HepG2 (cell line): Measurements from ENCODE around the gene CD6. TPM values are rescaled to one million over a fixed set of nuclear protein-coding genes. Genes with fewer than 3 reads are reported as not detected.

Source experiments
- CEBPB ChIP-seq: IDR thresholded peaks from 2 replicates; pipeline ENCODE4 v1.6.1; 2011; ENCODE audit warnings: low read depth, low read length, improper control_type of control experiment, borderline replicate concordance
- HOXA9 ChIP-seq: sonication (generic); formaldehyde crosslinking; IDR thresholded peaks from 2 replicates; pipeline ENCODE4 v1.8.1; 2022; ENCODE audit warnings: missing genetic modification reagents, mild to moderate bottlenecking, moderate library complexity, borderline replicate concordance
- NFE2 ChIP-seq: sonication (generic); formaldehyde crosslinking; IDR thresholded peaks from 2 replicates; pipeline ENCODE4 v1.4.0; 2020; ENCODE audit warnings: missing genetic modification reagents
- RAD51 ChIP-seq: fragments of 450-650 bp; IDR thresholded peaks from 2 replicates; pipeline ENCODE4 v1.6.1; 2016; ENCODE audit warnings: borderline replicate concordance
- YY1 ChIP-seq: IDR thresholded peaks from 2 replicates; pipeline ENCODE4 v1.6.1; 2011; ENCODE audit warnings: low read length, low read depth, moderate library complexity, mild to moderate bottlenecking; ENCODE audit not compliant: insufficient read depth, insufficient replicate concordance
- ZNF790 ChIP-seq: sonication (generic); formaldehyde crosslinking; IDR thresholded peaks from 2 replicates; pipeline ENCODE4 v1.8.0; 2022; ENCODE audit warnings: missing genetic modification reagents, mild to moderate bottlenecking, borderline replicate concordance
- ZSCAN25 ChIP-seq: sonication (generic); formaldehyde crosslinking; IDR thresholded peaks from 2 replicates; pipeline ENCODE4 v1.8.0; 2022; ENCODE audit warnings: mild to moderate bottlenecking, missing genetic modification reagents
- polyA plus RNA-seq, 8 experiments: library from polyadenylated mRNA; depleted of rRNA in 3 of 8; stranded (reverse) in 7 of 8; unstranded in 1 of 8; fragments of >200 nt; fragmentation: Illumina TruSeq in 4 of 8; extraction: Trizol in 4 of 8; gene quantifications; 2 replicates each; pipeline versions ENCODE4 v1.2.1 to v1.2.3, GENCODE V29; 2011 to 2016; ENCODE audit warnings: low read depth in 4 of 8, missing spikeins in 1 of 8, mixed read lengths in 1 of 8; ENCODE audit not compliant: insufficient read depth in 1 of 8
- total RNA-seq, 5 experiments: library from RNA; depleted of rRNA; stranded (reverse); fragments of >200 nt; fragmentation: Illumina TruSeq; extraction: Trizol; gene quantifications; 2 replicates each; pipeline ENCODE4 v1.2.3, GENCODE V29; 2016; ENCODE audit warnings: low read depth in 1 of 5
- TF ChIP-seq, protein P1 (sequence below): sonication (generic); formaldehyde crosslinking; IDR thresholded peaks from 2 replicates; pipeline ENCODE4 v1.4.0; 2020; ENCODE audit warnings: missing genetic modification reagents
- TF ChIP-seq, protein P2 (sequence below): sonication (generic); formaldehyde crosslinking; conservative IDR thresholded peaks from 2 replicates; pipeline ENCODE4 v1.5.0; 2020; ENCODE audit warnings: missing genetic modification reagents
- TF ChIP-seq, protein P3 (sequence below): sonication (generic); formaldehyde crosslinking; IDR thresholded peaks from 2 replicates; pipeline ENCODE4 v1.5.0; 2020; ENCODE audit warnings: missing genetic modification reagents
- TF ChIP-seq, protein P4 (sequence below): sonication (generic); formaldehyde crosslinking; IDR thresholded peaks from 2 replicates; pipeline ENCODE4 v1.4.0; 2020; ENCODE audit warnings: mild to moderate bottlenecking, missing genetic modification reagents, borderline replicate concordance

Gene CD6
- total and polyA plus RNA-seq, 2 of the 13 experiments (the other 11 are each of a cell fraction or from before 2014, with no cell fraction given): not detected

DNA sequence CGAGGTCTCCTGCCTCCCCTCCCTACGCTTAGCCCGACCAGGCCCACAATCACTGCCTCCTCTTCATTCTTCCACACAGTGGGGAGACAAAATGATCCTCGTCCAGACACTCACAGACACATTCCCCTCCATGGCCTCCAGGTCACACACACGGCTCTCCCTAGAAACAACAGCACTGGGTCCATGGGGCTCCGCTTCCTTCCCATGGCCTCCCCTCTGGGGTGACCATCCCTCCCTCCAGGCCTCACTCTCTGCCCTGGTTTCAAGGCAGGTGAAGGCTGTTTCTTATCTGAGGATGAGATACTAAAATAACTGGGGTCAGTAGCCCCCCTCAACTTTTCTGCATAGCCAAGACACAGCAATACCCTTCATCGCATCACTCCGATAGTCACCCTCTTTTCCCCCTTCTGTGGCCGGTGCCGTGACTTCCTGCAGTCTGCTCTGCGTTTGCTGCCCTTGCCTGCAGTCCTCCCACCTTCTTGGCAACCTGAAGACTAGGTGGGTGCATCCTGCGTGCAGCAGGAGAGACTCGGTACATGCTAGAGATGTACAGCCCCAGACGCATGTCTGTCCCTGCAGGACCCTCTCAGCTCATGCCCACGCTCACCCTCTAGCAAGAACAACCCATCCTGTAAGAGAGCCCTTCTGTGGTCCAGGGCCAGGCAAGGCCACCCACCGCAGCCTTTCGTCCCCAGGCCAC is 55.8 kb downstream of the CD6 start (continued):
- TF ChIP-seq, protein P1, sequence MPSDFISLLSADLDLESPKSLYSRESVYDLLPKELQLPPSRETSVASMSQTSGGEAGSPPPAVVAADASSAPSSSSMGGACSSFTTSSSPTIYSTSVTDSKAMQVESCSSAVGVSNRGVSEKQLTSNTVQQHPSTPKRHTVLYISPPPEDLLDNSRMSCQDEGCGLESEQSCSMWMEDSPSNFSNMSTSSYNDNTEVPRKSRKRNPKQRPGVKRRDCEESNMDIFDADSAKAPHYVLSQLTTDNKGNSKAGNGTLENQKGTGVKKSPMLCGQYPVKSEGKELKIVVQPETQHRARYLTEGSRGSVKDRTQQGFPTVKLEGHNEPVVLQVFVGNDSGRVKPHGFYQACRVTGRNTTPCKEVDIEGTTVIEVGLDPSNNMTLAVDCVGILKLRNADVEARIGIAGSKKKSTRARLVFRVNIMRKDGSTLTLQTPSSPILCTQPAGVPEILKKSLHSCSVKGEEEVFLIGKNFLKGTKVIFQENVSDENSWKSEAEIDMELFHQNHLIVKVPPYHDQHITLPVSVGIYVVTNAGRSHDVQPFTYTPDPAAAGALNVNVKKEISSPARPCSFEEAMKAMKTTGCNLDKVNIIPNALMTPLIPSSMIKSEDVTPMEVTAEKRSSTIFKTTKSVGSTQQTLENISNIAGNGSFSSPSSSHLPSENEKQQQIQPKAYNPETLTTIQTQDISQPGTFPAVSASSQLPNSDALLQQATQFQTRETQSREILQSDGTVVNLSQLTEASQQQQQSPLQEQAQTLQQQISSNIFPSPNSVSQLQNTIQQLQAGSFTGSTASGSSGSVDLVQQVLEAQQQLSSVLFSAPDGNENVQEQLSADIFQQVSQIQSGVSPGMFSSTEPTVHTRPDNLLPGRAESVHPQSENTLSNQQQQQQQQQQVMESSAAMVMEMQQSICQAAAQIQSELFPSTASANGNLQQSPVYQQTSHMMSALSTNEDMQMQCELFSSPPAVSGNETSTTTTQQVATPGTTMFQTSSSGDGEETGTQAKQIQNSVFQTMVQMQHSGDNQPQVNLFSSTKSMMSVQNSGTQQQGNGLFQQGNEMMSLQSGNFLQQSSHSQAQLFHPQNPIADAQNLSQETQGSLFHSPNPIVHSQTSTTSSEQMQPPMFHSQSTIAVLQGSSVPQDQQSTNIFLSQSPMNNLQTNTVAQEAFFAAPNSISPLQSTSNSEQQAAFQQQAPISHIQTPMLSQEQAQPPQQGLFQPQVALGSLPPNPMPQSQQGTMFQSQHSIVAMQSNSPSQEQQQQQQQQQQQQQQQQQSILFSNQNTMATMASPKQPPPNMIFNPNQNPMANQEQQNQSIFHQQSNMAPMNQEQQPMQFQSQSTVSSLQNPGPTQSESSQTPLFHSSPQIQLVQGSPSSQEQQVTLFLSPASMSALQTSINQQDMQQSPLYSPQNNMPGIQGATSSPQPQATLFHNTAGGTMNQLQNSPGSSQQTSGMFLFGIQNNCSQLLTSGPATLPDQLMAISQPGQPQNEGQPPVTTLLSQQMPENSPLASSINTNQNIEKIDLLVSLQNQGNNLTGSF (CRISPR knock-in tag): no peak
- TF ChIP-seq YY1 (no peak), CEBPB (no peak), HOXA9 (CRISPR knock-in tag) (no peak), NFE2 (no peak), ZNF790 (CRISPR knock-in tag) (no peak), RAD51 (no peak), ZSCAN25 (CRISPR knock-in tag) (no peak)
- TF ChIP-seq, protein P2, sequence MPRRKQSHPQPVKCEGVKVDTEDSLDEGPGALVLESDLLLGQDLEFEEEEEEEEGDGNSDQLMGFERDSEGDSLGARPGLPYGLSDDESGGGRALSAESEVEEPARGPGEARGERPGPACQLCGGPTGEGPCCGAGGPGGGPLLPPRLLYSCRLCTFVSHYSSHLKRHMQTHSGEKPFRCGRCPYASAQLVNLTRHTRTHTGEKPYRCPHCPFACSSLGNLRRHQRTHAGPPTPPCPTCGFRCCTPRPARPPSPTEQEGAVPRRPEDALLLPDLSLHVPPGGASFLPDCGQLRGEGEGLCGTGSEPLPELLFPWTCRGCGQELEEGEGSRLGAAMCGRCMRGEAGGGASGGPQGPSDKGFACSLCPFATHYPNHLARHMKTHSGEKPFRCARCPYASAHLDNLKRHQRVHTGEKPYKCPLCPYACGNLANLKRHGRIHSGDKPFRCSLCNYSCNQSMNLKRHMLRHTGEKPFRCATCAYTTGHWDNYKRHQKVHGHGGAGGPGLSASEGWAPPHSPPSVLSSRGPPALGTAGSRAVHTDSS (CRISPR knock-in tag): no peak
- TF ChIP-seq, protein P3, sequence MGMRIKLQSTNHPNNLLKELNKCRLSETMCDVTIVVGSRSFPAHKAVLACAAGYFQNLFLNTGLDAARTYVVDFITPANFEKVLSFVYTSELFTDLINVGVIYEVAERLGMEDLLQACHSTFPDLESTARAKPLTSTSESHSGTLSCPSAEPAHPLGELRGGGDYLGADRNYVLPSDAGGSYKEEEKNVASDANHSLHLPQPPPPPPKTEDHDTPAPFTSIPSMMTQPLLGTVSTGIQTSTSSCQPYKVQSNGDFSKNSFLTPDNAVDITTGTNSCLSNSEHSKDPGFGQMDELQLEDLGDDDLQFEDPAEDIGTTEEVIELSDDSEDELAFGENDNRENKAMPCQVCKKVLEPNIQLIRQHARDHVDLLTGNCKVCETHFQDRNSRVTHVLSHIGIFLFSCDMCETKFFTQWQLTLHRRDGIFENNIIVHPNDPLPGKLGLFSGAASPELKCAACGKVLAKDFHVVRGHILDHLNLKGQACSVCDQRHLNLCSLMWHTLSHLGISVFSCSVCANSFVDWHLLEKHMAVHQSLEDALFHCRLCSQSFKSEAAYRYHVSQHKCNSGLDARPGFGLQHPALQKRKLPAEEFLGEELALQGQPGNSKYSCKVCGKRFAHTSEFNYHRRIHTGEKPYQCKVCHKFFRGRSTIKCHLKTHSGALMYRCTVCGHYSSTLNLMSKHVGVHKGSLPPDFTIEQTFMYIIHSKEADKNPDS (CRISPR knock-in tag): no peak
- TF ChIP-seq, protein P4, sequence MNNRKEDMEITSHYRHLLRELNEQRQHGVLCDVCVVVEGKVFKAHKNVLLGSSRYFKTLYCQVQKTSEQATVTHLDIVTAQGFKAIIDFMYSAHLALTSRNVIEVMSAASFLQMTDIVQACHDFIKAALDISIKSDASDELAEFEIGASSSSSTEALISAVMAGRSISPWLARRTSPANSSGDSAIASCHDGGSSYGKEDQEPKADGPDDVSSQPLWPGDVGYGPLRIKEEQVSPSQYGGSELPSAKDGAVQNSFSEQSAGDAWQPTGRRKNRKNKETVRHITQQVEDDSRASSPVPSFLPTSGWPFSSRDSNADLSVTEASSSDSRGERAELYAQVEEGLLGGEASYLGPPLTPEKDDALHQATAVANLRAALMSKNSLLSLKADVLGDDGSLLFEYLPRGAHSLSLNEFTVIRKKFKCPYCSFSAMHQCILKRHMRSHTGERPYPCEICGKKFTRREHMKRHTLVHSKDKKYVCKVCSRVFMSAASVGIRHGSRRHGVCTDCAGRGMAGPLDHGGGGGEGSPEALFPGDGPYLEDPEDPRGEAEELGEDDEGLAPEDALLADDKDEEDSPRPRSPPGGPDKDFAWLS (CRISPR knock-in tag): no peak
